ENCODE data around the gene MAGIX.

The MAGIX gene

DNA sequence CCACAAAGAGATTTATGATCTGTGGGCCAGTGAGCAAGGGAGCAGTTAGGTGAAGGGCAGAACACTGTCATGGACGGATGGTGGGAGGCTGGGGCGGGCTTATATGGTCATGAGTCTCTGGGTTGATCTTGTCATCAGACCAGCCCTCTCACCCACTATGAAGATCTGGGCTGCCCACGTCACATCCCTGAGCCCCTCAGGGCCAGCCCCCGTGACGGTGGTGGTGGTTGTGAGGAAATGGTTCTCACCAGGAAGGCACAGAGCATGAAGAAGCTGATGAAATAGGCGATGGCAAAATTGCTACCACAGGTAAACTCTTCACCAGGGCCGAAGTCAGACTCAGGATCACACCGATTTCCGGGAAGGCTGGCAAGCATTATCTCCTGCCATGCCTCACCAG is 48.5 kb downstream of the MAGIX start:
- Histone ChIP-seq H3K9me3 (ENCODE audit: insufficient read depth, low read length) (no peaks in the 10 kb centered on the region), H3K4me3 (ENCODE audit: insufficient read length, low read depth) (no peak overlapping the region), H3K36me3 (ENCODE audit: insufficient read depth, insufficient read length, low read length) (no peaks in the 10 kb centered on the region), H3K4me1 (ENCODE audit: insufficient read depth, insufficient read length) (peaks cover 2% of the 10 kb centered on the region), H3K27me3 (ENCODE audit: insufficient read depth, insufficient read length) (no peaks in the 10 kb centered on the region), H3K9ac (ENCODE audit: insufficient read length, low read depth) (no peak overlapping the region)
- no peak for DNase-seq (ENCODE audit: low read depth, low spot score)
- TF ChIP-seq SUZ12 (IDR thresholded peaks at IDR 0.05; ENCODE audit: extremely low read depth, insufficient read depth, insufficient read length), result no peak
- no peak for TF ChIP-seq ZNF274 (IDR thresholded peaks at IDR 0.05; ENCODE audit: low read depth, low read length)
- no peak for TF ChIP-seq YY1 (IDR thresholded peaks at IDR 0.05; ENCODE audit: insufficient read depth, insufficient read length)

DNA sequence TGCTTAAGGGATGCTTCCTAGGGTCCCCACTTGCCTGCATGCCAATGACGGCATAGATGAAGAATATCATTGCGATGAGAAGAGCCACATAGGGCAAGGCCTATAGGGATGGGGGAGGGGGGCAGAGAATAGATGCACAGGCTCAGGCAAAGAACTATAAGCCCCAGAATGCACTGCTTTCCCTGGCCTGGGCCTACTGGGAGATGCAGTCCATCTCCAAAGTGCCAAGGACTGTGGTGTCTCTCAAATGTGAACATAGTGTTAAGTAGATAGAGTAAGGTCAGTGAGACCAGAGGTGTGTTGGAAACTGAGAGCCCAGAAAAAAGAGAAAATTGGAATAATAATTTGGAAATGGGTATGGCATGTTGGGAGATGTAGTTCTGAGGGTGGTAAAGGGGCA is 49.7 kb downstream of the MAGIX start:
- Histone ChIP-seq H3K4me1 (ENCODE audit: insufficient read depth, insufficient read length) (peaks cover 2% of the 10 kb centered on the region), H3K9ac (ENCODE audit: insufficient read length, low read depth) (no peak overlapping the region), H3K27me3 (ENCODE audit: insufficient read depth, insufficient read length) (no peaks in the 10 kb centered on the region), H3K4me3 (ENCODE audit: insufficient read length, low read depth) (no peak overlapping the region), H3K9me3 (ENCODE audit: insufficient read depth, low read length) (no peaks in the 10 kb centered on the region), H3K36me3 (ENCODE audit: insufficient read depth, insufficient read length, low read length) (no peaks in the 10 kb centered on the region)
- no peak for DNase-seq (ENCODE audit: low read depth, low spot score)
- no peak for TF ChIP-seq SUZ12 (IDR thresholded peaks at IDR 0.05; ENCODE audit: extremely low read depth, insufficient read depth, insufficient read length)
- no peak for TF ChIP-seq ZNF274 (IDR thresholded peaks at IDR 0.05; ENCODE audit: low read depth, low read length)
- TF ChIP-seq YY1 (IDR thresholded peaks at IDR 0.05; ENCODE audit: insufficient read depth, insufficient read length), result no peak

GRCh38 chrX:49212861-49213260 is 50.3 kb downstream of the MAGIX start:
- no peaks in the 10 kb centered on the region for H3K27me3 ChIP-seq (ENCODE audit: insufficient read depth, insufficient read length)
- H3K4me3 ChIP-seq (ENCODE audit: insufficient read length, low read depth), result no peak overlapping the region
- no peak overlapping the region for H3K9ac ChIP-seq (ENCODE audit: insufficient read length, low read depth)
- DNase-seq (ENCODE audit: low read depth, low spot score), result no peak
- no peaks in the 10 kb centered on the region for H3K9me3 ChIP-seq (ENCODE audit: insufficient read depth, low read length)
- no peaks in the 10 kb centered on the region for H3K36me3 ChIP-seq (ENCODE audit: insufficient read depth, insufficient read length, low read length)
- H3K4me1 ChIP-seq (ENCODE audit: insufficient read depth, insufficient read length), result peaks cover 2% of the 10 kb centered on the region
- TF ChIP-seq YY1 (IDR thresholded peaks at IDR 0.05; ENCODE audit: insufficient read depth, insufficient read length) (no peak), ZNF274 (IDR thresholded peaks at IDR 0.05; ENCODE audit: low read depth, low read length) (no peak), SUZ12 (IDR thresholded peaks at IDR 0.05; ENCODE audit: extremely low read depth, insufficient read depth, insufficient read length) (no peak)

DNA sequence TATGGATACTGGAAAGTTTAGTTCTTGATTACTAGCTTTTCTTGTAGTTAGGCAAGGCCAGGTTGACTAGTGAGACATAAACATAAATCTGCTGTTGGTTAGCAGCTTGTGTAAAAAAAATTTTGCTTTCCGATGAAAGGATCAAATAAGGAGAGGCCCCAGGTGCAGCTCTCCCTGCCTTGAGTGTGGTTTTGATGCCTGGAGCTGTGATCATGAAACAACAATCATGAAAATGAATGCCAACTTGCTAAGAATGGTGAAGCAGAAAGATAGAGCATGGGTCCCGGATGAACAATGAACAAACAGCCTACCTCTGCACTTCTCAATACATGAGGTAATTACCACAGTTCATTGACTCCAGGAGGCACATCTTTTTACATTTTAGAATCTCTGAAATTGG is 51.9 kb downstream of the MAGIX start:
- DNase-seq (ENCODE audit: low read depth, low spot score), result no peak
- TF ChIP-seq YY1 (IDR thresholded peaks at IDR 0.05; ENCODE audit: insufficient read depth, insufficient read length), result no peak
- TF ChIP-seq ZNF274 (IDR thresholded peaks at IDR 0.05; ENCODE audit: low read depth, low read length), result no peak
- TF ChIP-seq SUZ12 (IDR thresholded peaks at IDR 0.05; ENCODE audit: extremely low read depth, insufficient read depth, insufficient read length), result no peak
- H3K9me3 ChIP-seq (ENCODE audit: insufficient read depth, low read length), result no peaks in the 10 kb centered on the region
- peaks cover under 1% of the 10 kb centered on the region for H3K4me1 ChIP-seq (ENCODE audit: insufficient read depth, insufficient read length)
- H3K9ac ChIP-seq (ENCODE audit: insufficient read length, low read depth), result no peak overlapping the region
- H3K4me3 ChIP-seq (ENCODE audit: insufficient read length, low read depth), result no peak overlapping the region
- no peaks in the 10 kb centered on the region for H3K36me3 ChIP-seq (ENCODE audit: insufficient read depth, insufficient read length, low read length)
- H3K27me3 ChIP-seq (ENCODE audit: insufficient read depth, insufficient read length), result no peaks in the 10 kb centered on the region

DNA sequence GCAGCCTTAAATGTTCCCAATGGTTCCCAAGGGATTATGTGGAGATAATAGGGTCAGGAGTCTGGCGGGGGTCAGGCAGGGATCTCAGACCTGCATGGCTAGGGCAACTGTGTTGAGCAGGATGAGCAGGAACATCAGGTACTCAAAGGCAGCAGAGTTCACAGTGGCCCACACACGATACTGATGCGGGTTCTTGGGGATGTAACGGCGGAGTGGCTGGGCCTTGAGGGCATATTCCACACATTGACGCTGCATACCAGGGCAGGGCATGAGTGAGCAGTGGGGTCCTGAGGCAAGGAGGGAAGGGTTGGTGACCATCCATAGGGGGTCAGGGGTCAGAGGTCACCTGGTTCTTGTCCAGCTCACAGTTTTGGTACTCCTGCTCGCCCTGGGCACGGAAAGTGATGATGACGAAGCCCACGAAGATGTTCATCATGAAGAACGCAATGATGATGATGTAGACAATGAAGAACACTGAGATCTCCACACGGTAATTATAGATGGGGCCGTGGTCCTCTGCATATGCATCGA is 52.5 kb downstream of the MAGIX start:
- no peak for TF ChIP-seq SUZ12 (IDR thresholded peaks at IDR 0.05; ENCODE audit: extremely low read depth, insufficient read depth, insufficient read length)
- TF ChIP-seq ZNF274 (IDR thresholded peaks at IDR 0.05; ENCODE audit: low read depth, low read length), result no peak
- TF ChIP-seq YY1 (IDR thresholded peaks at IDR 0.05; ENCODE audit: insufficient read depth, insufficient read length), result no peak
- Histone ChIP-seq H3K9me3 (ENCODE audit: insufficient read depth, low read length) (no peaks in the 10 kb centered on the region), H3K9ac (ENCODE audit: insufficient read length, low read depth) (no peak overlapping the region), H3K27me3 (ENCODE audit: insufficient read depth, insufficient read length) (no peaks in the 10 kb centered on the region), H3K4me3 (ENCODE audit: insufficient read length, low read depth) (no peak overlapping the region), H3K4me1 (ENCODE audit: insufficient read depth, insufficient read length) (no peaks in the 10 kb centered on the region), H3K36me3 (ENCODE audit: insufficient read depth, insufficient read length, low read length) (no peaks in the 10 kb centered on the region)
- no peak for DNase-seq (ENCODE audit: low read depth, low spot score)
